G401 (cell line): ENCODE data around the gene APP. TPM values are rescaled to one million over a fixed set of nuclear protein-coding genes. Genes with fewer than 3 reads are reported as not detected.

ENCODE experiments used
- DNase-seq: peaks from one replicate; pipeline ENCODE4 v3.0.0-alpha.2; 2015; ENCODE audit warnings: low spot score
- in situ Hi-C: cut with HindIII; loops from 2 replicates; pipeline ENCODE4 v1.10.0; 2016; ENCODE audit warnings: low sequenced_read_pairs, mixed read lengths
- total RNA-seq: library from RNA; depleted of rRNA; stranded (reverse); fragments of >200 nt; shearing (Covaris generic); gene quantifications from 2 replicates; pipeline ENCODE4 v1.2.3, GENCODE V29; 2014

The APP gene
- total RNA-seq, 1 experiment from 2014 or later: 254 TPM

- in situ Hi-C loops: no loop called here
- DNase-seq: no peak
Measured at GRCh38 chr21:26005464-26005863, 165.1 kb downstream of the APP start.

GRCh38 chr21:26003404-26003803 lies 167.2 kb downstream of the APP start:
- in situ Hi-C loops: no loop called here
- no peak for DNase-seq

- in situ Hi-C loops: no loop called here
- no peak for DNase-seq
Measured at GRCh38 chr21:26001356-26001755, 169.2 kb downstream of the APP start.

GRCh38 chr21:25999921-26000582 lies 170.5 kb downstream of the APP start:
- DNase-seq: no peak
- in situ Hi-C loops: no loop called here

GRCh38 chr21:25997788-25998611 lies 172.6 kb downstream of the APP start:
- peak; percentile 89 for DNase-seq
- in situ Hi-C loops: no loop called here

- in situ Hi-C loops: no loop called here
- peak; percentile 93 for DNase-seq
Measured at GRCh38 chr21:25995278-25995677, 175.3 kb downstream of the APP start.

- in situ Hi-C loops: no loop called here
- DNase-seq: peak; percentile 60
Measured at GRCh38 chr21:25994758-25995163, 175.8 kb downstream of the APP start.

- DNase-seq: no peak
- in situ Hi-C loops: no loop called here
Measured at GRCh38 chr21:25988738-25989137, 181.8 kb downstream of the APP start.

- in situ Hi-C loops: no loop called here
- DNase-seq: no peak
Measured at GRCh38 chr21:25987531-25987930, 183.0 kb downstream of the APP start.

- no peak for DNase-seq
- in situ Hi-C loops: no loop called here
Measured at GRCh38 chr21:25986928-25987327, 183.6 kb downstream of the APP start.

GRCh38 chr21:25985990-25986389 lies 184.6 kb downstream of the APP start:
- no peak for DNase-seq
- in situ Hi-C loops: no loop called here

- in situ Hi-C loops: no loop called here
Measured at GRCh38 chr21:25984538-25984937, 186.0 kb downstream of the APP start.

GRCh38 chr21:25983745-25984144 lies 186.8 kb downstream of the APP start:
- in situ Hi-C loops: no loop called here
- no peak for DNase-seq

More at GRCh38 chr21:25984538-25984937, 186.0 kb downstream of the APP start:
- DNase-seq: no peak

GRCh38 chr21:25980710-25981109 lies 189.9 kb downstream of the APP start:
- DNase-seq: no peak
- in situ Hi-C loops: no loop called here

- in situ Hi-C loops: no loop called here
Measured at GRCh38 chr21:25979845-25980616, 190.5 kb downstream of the APP start.

GRCh38 chr21:25977068-25977611 lies 193.4 kb downstream of the APP start:
- DNase-seq: no peak
- in situ Hi-C loops: no loop called here

More at GRCh38 chr21:25979845-25980616, 190.5 kb downstream of the APP start:
- no peak for DNase-seq

GRCh38 chr21:25974964-25975363 lies 195.6 kb downstream of the APP start:
- in situ Hi-C loops: no loop called here
- no peak for DNase-seq

- in situ Hi-C loops: no loop called here
- no peak for DNase-seq
Measured at GRCh38 chr21:25970254-25970930, 200.2 kb downstream of the APP start.

- no peak for DNase-seq
Measured at GRCh38 chr21:25967901-25968438, 202.6 kb downstream of the APP start.

More at GRCh38 chr21:25967901-25968438, 202.6 kb downstream of the APP start:
- in situ Hi-C loops: no loop called here
